Colon (tissue), 2 donors: ENCODE measurements around the gene UCK1.

Experiments
- FAIRE-seq: peaks from 2 replicates; lab custom pipeline; 2012; peaks lifted over from hg19 to GRCh38; lab: Jason Lieb, UNC
- donor health status: control.
- donor health status: control.

Gene UCK1

GRCh38 chr9:131496844-131497405 lies 34.1 kb downstream of the UCK1 start:
- FAIRE-seq = no peak

DNA sequence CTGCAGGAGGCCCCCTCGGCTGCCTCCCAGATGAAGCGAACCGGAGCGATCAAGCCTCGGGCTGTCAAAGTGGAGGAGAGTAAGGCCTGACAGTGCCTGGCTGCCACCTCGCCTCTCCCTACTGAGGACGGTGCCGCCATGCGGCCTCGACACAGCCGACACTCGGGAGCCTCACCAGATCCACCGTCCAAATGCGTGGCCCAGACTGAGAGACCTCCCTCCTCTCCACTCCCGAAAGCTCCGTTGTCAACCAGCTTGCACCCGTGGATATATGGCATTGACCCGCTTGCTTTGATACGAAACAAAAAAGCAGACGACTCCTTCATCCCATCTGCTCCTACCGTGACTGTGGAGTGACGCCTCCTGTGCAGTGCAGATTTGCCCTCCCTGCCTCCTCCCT lies 35.3 kb downstream of the UCK1 start:
- no peak for FAIRE-seq

GRCh38 chr9:131494296-131494870 lies 36.7 kb downstream of the UCK1 start:
- no peak for FAIRE-seq

GRCh38 chr9:131492070-131492469 lies 39.0 kb downstream of the UCK1 start:
- FAIRE-seq = no peak

- FAIRE-seq = no peak
Measured at GRCh38 chr9:131491001-131491710, 39.9 kb downstream of the UCK1 start.

DNA sequence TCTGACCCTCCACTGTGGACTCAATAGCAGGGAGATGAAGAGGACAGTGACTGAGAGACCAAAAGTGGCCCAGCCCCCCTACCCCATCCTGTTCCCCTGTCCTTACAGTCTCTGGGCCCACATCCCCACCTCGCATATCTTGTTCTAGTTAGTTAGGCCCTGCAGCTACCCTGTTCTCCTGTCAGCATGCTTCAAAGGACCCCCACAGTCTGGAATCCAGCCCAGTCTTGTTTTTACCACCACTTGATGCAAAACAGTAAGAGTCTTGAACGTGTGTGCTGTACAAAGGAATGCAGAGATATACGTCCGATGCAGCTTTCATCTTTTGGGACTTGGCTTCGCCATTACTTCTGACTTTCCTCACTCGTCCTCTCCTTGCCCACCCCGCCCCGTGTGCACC lies 40.5 kb downstream of the UCK1 start:
- no peak for FAIRE-seq

GRCh38 chr9:131487621-131488031 lies 43.4 kb downstream of the UCK1 start:
- no peak for FAIRE-seq

DNA sequence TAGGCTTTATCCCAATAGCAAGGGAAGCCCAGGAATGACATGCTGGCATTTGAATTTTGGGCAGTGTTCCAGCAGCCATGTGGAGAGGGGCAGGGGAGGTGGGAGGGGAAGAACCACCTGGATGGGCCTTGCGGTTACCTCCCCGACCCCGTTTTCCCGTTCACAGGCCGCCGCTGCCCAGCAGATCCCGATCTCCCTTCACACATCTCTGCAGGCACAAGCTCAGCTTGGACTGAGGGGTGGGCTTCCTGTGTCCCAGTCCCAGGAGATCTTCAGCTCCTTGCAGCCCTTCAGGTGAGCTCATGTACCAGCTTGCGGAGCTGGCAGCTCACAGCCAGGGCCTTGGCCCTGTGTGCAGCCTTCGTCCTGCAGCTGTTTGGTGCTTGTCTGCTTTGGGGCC lies 44.1 kb downstream of the UCK1 start:
- no peak for FAIRE-seq

GRCh38 chr9:131485728-131486422 lies 45.2 kb downstream of the UCK1 start:
- no peak for FAIRE-seq

DNA sequence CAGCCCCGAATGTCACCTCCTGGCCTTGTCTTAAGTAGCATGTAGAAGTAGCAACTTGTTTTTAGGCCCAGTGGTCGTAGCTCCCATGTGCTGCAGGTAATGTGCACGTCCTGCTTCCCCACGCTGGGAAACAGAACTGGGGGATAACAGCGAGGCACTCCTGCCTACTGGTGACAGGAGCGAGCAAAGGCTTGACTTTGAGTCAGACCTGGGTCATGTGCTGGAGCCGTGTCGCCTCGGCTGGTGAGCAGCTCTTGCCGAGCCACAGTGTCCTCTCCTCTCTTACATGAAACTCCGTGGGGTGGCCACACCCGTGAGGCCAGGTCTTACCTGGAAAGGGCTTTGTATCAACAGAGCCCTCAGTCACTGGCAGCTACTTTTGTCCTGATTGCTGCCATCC lies 45.9 kb downstream of the UCK1 start:
- no peak for FAIRE-seq

DNA sequence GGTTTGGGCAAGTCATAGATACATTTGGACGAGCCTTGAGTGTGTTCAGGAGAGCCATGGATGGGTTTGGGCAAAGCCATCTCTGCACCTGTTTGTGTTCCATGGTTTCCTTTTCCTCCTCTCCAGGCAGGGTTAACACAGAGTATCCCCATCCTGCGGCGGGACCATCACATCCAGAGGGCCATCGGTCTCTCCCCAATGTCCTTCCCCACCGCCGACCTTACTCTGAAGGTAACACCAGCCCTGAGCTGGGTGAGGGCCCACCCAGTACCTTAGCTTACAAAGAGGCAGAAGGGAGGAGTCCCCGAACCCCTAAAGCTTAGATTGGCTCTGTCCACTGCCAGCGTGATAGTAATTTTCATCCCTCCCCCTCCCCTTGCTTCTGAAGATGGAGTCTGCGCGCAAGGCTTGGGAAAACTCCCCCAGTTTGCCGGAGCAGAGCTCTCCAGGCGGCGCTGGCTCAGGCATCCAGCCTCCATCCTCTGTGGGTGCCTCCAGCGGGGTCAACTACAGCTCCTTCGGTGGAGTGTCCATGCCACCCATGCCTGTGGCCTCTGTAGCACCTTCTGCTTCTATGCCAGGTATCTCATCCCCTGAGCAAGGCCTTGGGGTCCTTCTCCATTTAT lies 46.4 kb downstream of the UCK1 start:
- no peak for FAIRE-seq

DNA sequence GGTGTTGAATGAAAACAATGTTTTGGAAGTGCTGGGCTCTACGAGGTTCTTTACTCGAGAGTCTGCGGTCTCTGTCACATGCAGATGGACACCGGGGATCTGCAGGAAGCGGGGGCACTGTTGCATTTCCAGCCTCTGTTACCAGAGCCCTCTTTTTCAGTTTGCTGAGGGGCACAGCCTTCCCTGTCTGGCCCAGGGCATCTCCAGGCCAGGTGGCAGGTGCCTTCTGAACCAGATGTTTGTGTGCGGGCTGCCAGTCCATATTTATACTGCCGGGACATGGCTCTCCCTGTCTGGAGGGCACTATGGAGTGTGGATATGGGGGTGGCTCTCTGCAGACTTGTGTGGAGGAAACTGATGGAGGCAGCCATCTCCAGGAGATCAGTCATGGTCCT lies 47.0 kb downstream of the UCK1 start:
- FAIRE-seq = no peak

- FAIRE-seq = no peak
Measured at GRCh38 chr9:131483319-131484050, 47.6 kb downstream of the UCK1 start.

- no peak for FAIRE-seq
Measured at GRCh38 chr9:131482343-131483006, 48.6 kb downstream of the UCK1 start.

DNA sequence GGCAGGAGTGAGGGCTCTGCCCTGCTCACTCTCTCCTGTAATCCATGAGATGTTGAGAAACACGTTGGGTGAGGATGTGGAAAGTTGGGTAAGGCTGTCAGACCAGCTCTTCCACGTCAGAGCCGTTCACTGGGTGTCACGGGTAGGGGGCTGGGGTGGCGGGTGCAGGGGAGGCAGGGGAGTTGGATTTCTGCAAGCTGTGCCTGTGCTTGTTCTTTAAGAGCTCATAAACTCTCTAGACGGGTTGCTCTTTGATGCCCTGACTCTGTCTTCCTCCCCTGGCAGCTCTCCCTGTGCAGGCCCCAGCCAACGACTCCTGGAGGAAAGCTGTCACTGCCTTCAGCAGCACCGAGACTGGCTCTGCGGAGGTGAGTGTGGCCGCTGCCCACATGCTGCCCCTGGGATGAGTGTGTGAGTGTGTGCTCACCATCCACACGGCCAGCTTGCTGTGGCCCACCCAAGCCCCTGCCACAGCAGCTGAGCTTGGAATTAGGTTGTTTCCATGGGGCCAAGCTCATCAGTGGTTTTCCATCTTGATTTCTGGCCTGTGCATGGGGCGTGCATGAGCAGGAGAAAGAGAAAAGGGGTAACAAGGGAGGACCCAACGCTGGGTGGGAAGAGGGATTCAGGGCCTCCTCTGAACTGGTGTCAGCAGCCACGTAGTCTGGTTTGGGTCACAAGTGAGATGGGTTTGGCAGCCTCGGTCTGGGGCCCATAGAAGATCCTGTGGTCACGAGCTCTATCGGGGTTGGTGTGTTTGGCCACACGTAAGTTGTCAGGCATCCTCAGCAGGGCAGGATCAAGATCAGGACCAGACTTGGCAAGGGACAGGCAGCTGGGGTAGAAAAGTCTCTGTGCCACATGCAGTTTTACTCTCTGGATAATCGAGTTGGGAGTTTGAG lies 49.4 kb downstream of the UCK1 start:
- FAIRE-seq = no peak

- FAIRE-seq = no peak
Measured at GRCh38 chr9:131480258-131480657, 50.8 kb downstream of the UCK1 start.

DNA sequence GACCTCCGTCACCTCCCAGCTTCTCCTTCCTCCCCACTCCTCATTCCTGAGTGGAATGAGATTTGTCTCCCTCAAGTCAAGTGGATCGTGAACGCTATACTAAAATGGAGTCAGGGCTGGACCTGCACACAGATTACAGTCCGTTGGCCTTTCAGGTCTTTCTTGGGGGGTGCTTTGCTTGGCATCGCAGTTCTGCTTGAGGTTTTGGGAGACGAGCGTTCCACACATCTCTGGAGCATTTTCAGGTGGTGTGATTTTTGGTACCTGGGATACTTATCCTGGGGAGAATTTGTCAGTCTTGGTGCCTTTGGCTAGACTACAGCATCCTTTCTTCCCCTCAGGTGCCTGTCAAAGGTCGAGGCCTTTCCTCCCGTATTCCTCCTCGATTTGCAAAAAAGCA lies 52.2 kb downstream of the UCK1 start:
- FAIRE-seq = no peak

GRCh38 chr9:131478421-131478868 lies 52.6 kb downstream of the UCK1 start:
- FAIRE-seq = no peak

- FAIRE-seq = no peak
Measured at GRCh38 chr9:131477816-131478419, 53.1 kb downstream of the UCK1 start.

- no peak for FAIRE-seq
Measured at GRCh38 chr9:131477367-131477766, 53.7 kb downstream of the UCK1 start.
